ENCODE results near the gene DDN.
A peak's percentile ranks its signal among the peaks of the same experiment; 100 is the strongest.

DDN gene

GRCh38 chr12:49030714-49031572, 31.8 kb upstream of the DDN start:
- no peak for DNase-seq

- DNase-seq, result no peak
Observed at GRCh38 chr12:49030119-49030518, 30.9 kb upstream of the DDN start.

- DNase-seq, result no peak
Observed at GRCh38 chr12:49028666-49029275, 29.6 kb upstream of the DDN start.

- DNase-seq, result no peak
Observed at GRCh38 chr12:49027846-49028555, 28.8 kb upstream of the DDN start.

- no peak for DNase-seq
Observed at GRCh38 chr12:49026678-49027480, 27.7 kb upstream of the DDN start.

- DNase-seq, result no peak
Observed at GRCh38 chr12:49026101-49026500, 26.9 kb upstream of the DDN start.

GRCh38 chr12:49025463-49025862, 26.3 kb upstream of the DDN start:
- no peak for DNase-seq

GRCh38 chr12:49024543-49024942, 25.4 kb upstream of the DDN start:
- no peak for DNase-seq

GRCh38 chr12:49023812-49024211, 24.6 kb upstream of the DDN start:
- DNase-seq, result no peak

GRCh38 chr12:49022558-49023178, 23.5 kb upstream of the DDN start:
- no peak for DNase-seq

GRCh38 chr12:49021292-49021915, 22.2 kb upstream of the DDN start:
- no peak for DNase-seq

GRCh38 chr12:49020441-49020840, 21.3 kb upstream of the DDN start:
- no peak for DNase-seq

GRCh38 chr12:49019443-49020324, 20.5 kb upstream of the DDN start:
- peak; percentile 34 for DNase-seq

GRCh38 chr12:49019120-49019430, 19.9 kb upstream of the DDN start:
- no peak for DNase-seq

- DNase-seq, result peak; percentile 89
Observed at GRCh38 chr12:49018261-49019119, 19.3 kb upstream of the DDN start, which contains the start of gene PRKAG1. TSS of gene PRKAG1 (minus strand) at chr12:49018776. CDS start at chr12:49018740, 36 bp downstream.

- no peak for DNase-seq
Observed at GRCh38 chr12:49017891-49018260, 18.7 kb upstream of the DDN start.

GRCh38 chr12:49015196-49015595, 16.0 kb upstream of the DDN start:
- DNase-seq, result no peak

GRCh38 chr12:49014547-49014946, 15.4 kb upstream of the DDN start:
- DNase-seq, result no peak

GRCh38 chr12:49013428-49013827, 14.3 kb upstream of the DDN start:
- DNase-seq, result no peak

GRCh38 chr12:49012739-49013138, 13.6 kb upstream of the DDN start:
- no peak for DNase-seq
